Lung (tissue), 12 donors: Measurements from ENCODE around the gene ADAM12. TPM values are rescaled to one million over a fixed set of nuclear protein-coding genes. Genes with fewer than 3 reads are reported as not detected.
A peak's percentile ranks its signal among the peaks of the same experiment; 100 is the strongest.

Experiments
- ATAC-seq: fragments of 200-7000 bp; cut with Tn5 transposase; one replicate; pipeline ENCODE4 v1.9.1; 2020; ENCODE audit warnings: moderate number of reproducible peaks; ENCODE audit not compliant: insufficient read depth, low FRiP score
- DNase-seq, 3 donors: peaks; one replicate each; pipeline ENCODE4 v3.0.0-alpha.2; 2013 to 2017
- H3K27ac ChIP-seq, 2 donors: one replicate each; pipeline ENCODE4 v1.5.1; 2013; ENCODE audit warnings: mild to moderate bottlenecking in 2 of 2, moderate library complexity in 2 of 2, control low read depth in 1 of 2, inconsistent platforms in 1 of 2, low read depth in 1 of 2, low read length in 1 of 2
- H3K27me3 ChIP-seq, 3 donors: one replicate each; pipeline ENCODE4 v1.5.1; 2013; ENCODE audit warnings: low read length in 2 of 3; ENCODE audit not compliant: control insufficient read depth in 3 of 3, insufficient read depth in 3 of 3
- H3K36me3 ChIP-seq, 4 donors: one replicate each; pipeline ENCODE4 v1.5.1; 2013; ENCODE audit warnings: low read length in 4 of 4, mild to moderate bottlenecking in 1 of 4, moderate library complexity in 1 of 4; ENCODE audit not compliant: control insufficient read depth in 4 of 4, insufficient read depth in 4 of 4
- H3K4me1 ChIP-seq, 5 donors: one replicate each; pipeline ENCODE4 v1.5.1; 2013; ENCODE audit warnings: low read length in 5 of 5, mild to moderate bottlenecking in 2 of 5, moderate library complexity in 1 of 5; ENCODE audit not compliant: control insufficient read depth in 5 of 5, insufficient read depth in 5 of 5
- H3K4me3 ChIP-seq: one replicate; pipeline ENCODE4 v1.5.1; 2013; ENCODE audit warnings: mild to moderate bottlenecking, control low read depth, moderate library complexity
- H3K9ac ChIP-seq, 2 donors: one replicate each; pipeline ENCODE4 v1.5.1; 2013; ENCODE audit warnings: low read length in 2 of 2, control low read depth in 1 of 2; ENCODE audit not compliant: insufficient read depth in 1 of 2
- H3K9me3 ChIP-seq, 4 donors: one replicate each; pipeline ENCODE4 v1.5.1; 2013; ENCODE audit warnings: low read length in 3 of 4, mild to moderate bottlenecking in 1 of 4, moderate library complexity in 1 of 4; ENCODE audit not compliant: control insufficient read depth in 4 of 4, insufficient read depth in 3 of 4
- CTCF ChIP-seq: IDR thresholded peaks from 2 replicates; pipeline ENCODE4 v1.5.1; 2012; ENCODE audit warnings: mild to moderate bottlenecking; ENCODE audit errors: control extremely low read depth, extremely low read depth
- WGBS, 2 donors: extraction: QIAGEN DNeasy Blood & Tissue Kit; methylation state at CpG; one replicate each; pipeline ENCODE4 v1.1.7; 2013; 5-methylcytosine and 5-hydroxymethylcytosine counted together
- polyA plus RNA-seq, 2 donors: library from polyadenylated mRNA; stranded (reverse); fragments of 200-250 nt; gene quantifications; one replicate each; pipeline ENCODE4 v1.2.1, GENCODE V29; 2013
- total RNA-seq, 2 donors: library from RNA; depleted of rRNA in 1 of 2; stranded (reverse); fragments of >200 nt in 1 of 2; gene quantifications; one replicate each; pipeline ENCODE4 v1.2.1, GENCODE V29; 2014 to 2021
- donor health status: control.
- donor health status: control.
- donor health status: Bipolar disorder and iron deficiency.
- donor health status: healthy.
- donor health status: DM: yes; HTN: yes; CAD: no.

ADAM12 gene
- total and polyA plus RNA-seq, 4 donors: 0.16 to 5.8 (median 0.85) TPM

- Histone ChIP-seq H3K4me1 (peaks cover 0 to 54% (median 6%) of the 10 kb centered on the region in 5 donors), H3K9ac (no peak overlapping the region)
These were observed 3.1 kb upstream of the ADAM12 start for GRCh38 chr10:126391192-126391885.

GRCh38 chr10:126390324-126390723, 2.0 kb upstream of the ADAM12 start:
- ATAC-seq (no peak), DNase-seq (no peak)
- peaks cover 0 to 60% (median 6%) of the 10 kb centered on the region in 5 donors for H3K4me1 ChIP-seq
- WGBS, 2 donors: 87 to 91% methylated on average over 4 of the region's 4 CpGs
- H3K27me3 ChIP-seq: peaks cover 0 to 8% (median 0%) of the 10 kb centered on the region in 3 donors
- no peak overlapping the region for H3K9ac ChIP-seq
- no peak for TF ChIP-seq CTCF
- no peak overlapping the region for H3K4me3 ChIP-seq
- peaks cover 0 to 2% (median 0%) of the 10 kb centered on the region in 4 donors for H3K9me3 ChIP-seq
- no peak overlapping the region for H3K27ac ChIP-seq
- H3K36me3 ChIP-seq: no peaks in the 10 kb centered on the region

More at GRCh38 chr10:126391192-126391885, 3.1 kb upstream of the ADAM12 start:
- Histone ChIP-seq H3K4me3 (no peak overlapping the region), H3K27ac (no peak overlapping the region), H3K27me3 (peaks cover 0 to 8% (median 0%) of the 10 kb centered on the region in 3 donors), H3K9me3 (no peaks in the 10 kb centered on the region), H3K36me3 (no peaks in the 10 kb centered on the region)
- 31 to 37% methylated on average over 9 of the region's 9 CpGs for whole genome bisulfite sequencing, 2 donors
- ATAC-seq: no peak
- DNase-seq: peak; percentile 80 to 96 (median 91)
- no peak for TF ChIP-seq CTCF

- DNase-seq (peak; percentile 80 to 83 (median 83)), ATAC-seq (no peak)
- Histone ChIP-seq H3K27me3 (peaks cover 0 to 8% (median 0%) of the 10 kb centered on the region in 3 donors), H3K9me3 (peaks cover 0 to 3% (median 1%) of the 10 kb centered on the region in 4 donors), H3K27ac (no peak overlapping the region), H3K36me3 (no peaks in the 10 kb centered on the region), H3K9ac (peak overlapping the region in 1 of 2 donors; percentile 47), H3K4me3 (no peak overlapping the region), H3K4me1 (peaks cover 0 to 54% (median 5%) of the 10 kb centered on the region in 5 donors)
- WGBS, 2 donors: 2% methylated on average over 47 to 50 of the region's 50 CpGs
- TF ChIP-seq CTCF: peak; percentile 29
These were observed 996 bp downstream of the ADAM12 start for GRCh38 chr10:126387041-126387921.
